Neural progenitor cell (in vitro differentiated cells): ENCODE measurements around the gene LKAAEAR1. TPM values are rescaled to one million over a fixed set of nuclear protein-coding genes. Genes with fewer than 3 reads are reported as not detected.

Source experiments
- DNase-seq: peaks from one replicate; pipeline ENCODE4 v3.0.0-alpha.2; 2016; ENCODE audit warnings: low spot score
- H2AFZ ChIP-seq: fragments of 200-600 bp; sonication (generic); replicated peaks from 2 replicates; pipeline ENCODE4 v1.6.1; 2016; ENCODE audit warnings: antibody characterized with exemption
- H3F3A ChIP-seq: fragments of 200-600 bp; sonication (generic); 2 replicates; pipeline ENCODE4 v1.6.1; 2016; ENCODE audit warnings: antibody characterized with exemption, low read depth
- H3K27ac ChIP-seq: fragments of 200-600 bp; sonication (generic); 2 replicates; pipeline ENCODE4 v1.5.1; 2016; ENCODE audit warnings: mild to moderate bottlenecking
- H3K27me3 ChIP-seq: fragments of 200-600 bp; sonication (generic); 2 replicates; pipeline ENCODE4 v1.6.1; 2016; ENCODE audit warnings: mild to moderate bottlenecking, moderate library complexity
- H3K36me3 ChIP-seq: fragments of 200-600 bp; sonication (generic); 2 replicates; pipeline ENCODE4 v1.5.1; 2016
- H3K4me1 ChIP-seq: fragments of 200-600 bp; sonication (generic); 2 replicates; pipeline ENCODE4 v1.6.1; 2016; ENCODE audit warnings: mixed run types
- H3K4me2 ChIP-seq: fragments of 200-600 bp; sonication (generic); 2 replicates; pipeline ENCODE4 v1.6.1; 2016
- H3K4me3 ChIP-seq: fragments of 200-600 bp; sonication (generic); 2 replicates; pipeline ENCODE4 v1.5.1; 2016
- H3K79me2 ChIP-seq: fragments of 200-600 bp; sonication (generic); 2 replicates; pipeline ENCODE4 v1.6.1; 2016; ENCODE audit warnings: low read depth
- H3K9ac ChIP-seq: fragments of 200-600 bp; sonication (generic); 2 replicates; pipeline ENCODE4 v1.6.1; 2016
- H3K9me3 ChIP-seq: fragments of 200-600 bp; sonication (generic); 2 replicates; pipeline ENCODE4 v1.5.1; 2016; ENCODE audit warnings: low read depth
- H4K20me1 ChIP-seq: fragments of 200-600 bp; sonication (generic); 2 replicates; pipeline ENCODE4 v1.6.1; 2016; ENCODE audit warnings: low read depth
- H3K27ac Mint-ChIP-seq: 3 replicates; pipeline ENCODE4 v1.8.0; 2021; ENCODE audit warnings: mixed read lengths
- H3K27me3 Mint-ChIP-seq: 2 replicates; pipeline ENCODE4 v1.8.0; 2022; ENCODE audit warnings: low read depth, mild to moderate bottlenecking, inconsistent platforms, moderate library complexity, mixed read lengths; ENCODE audit not compliant: insufficient read depth
- H3K36me3 Mint-ChIP-seq: 3 replicates; pipeline ENCODE4 v1.8.0; 2021; ENCODE audit warnings: mixed read lengths
- H3K4me1 Mint-ChIP-seq: 3 replicates; pipeline ENCODE4 v1.8.0; 2021; ENCODE audit warnings: mixed read lengths
- H3K4me3 Mint-ChIP-seq: 3 replicates; pipeline ENCODE4 v1.8.0; 2021; ENCODE audit warnings: mild to moderate bottlenecking, moderate library complexity, mixed read lengths
- H3K9me3 Mint-ChIP-seq: 3 replicates; pipeline ENCODE4 v1.8.0; 2020; ENCODE audit warnings: mixed read lengths
- EZH2 ChIP-seq: fragments of 200-600 bp; sonication (generic); IDR thresholded peaks from 2 replicates; pipeline ENCODE4 v1.6.1; 2017; ENCODE audit warnings: antibody characterized with exemption, mild to moderate bottlenecking, moderate library complexity
- EZH2phosphoT487 ChIP-seq: fragments of 200-600 bp; sonication (generic); IDR thresholded peaks from 2 replicates; pipeline ENCODE4 v1.6.1; 2017; ENCODE audit warnings: antibody characterized with exemption
- total RNA-seq: library from RNA; depleted of rRNA; stranded (reverse); fragments of >200 nt; gene quantifications from 2 replicates; pipeline ENCODE4 v1.2.3, GENCODE V29; 2015; ENCODE audit warnings: low replicate concordance
- TF ChIP-seq, protein P1 (sequence below): fragments of 200-600 bp; sonication (generic); IDR thresholded peaks from 2 replicates; pipeline ENCODE4 v1.5.1; 2017; ENCODE audit warnings: antibody characterized with exemption, mild to moderate bottlenecking

The LKAAEAR1 gene
- total RNA-seq, 1 donor from 2014 or later, result not detected

- no peaks in the 10 kb centered on the region for H3K36me3 ChIP-seq
- TF ChIP-seq, protein P1, sequence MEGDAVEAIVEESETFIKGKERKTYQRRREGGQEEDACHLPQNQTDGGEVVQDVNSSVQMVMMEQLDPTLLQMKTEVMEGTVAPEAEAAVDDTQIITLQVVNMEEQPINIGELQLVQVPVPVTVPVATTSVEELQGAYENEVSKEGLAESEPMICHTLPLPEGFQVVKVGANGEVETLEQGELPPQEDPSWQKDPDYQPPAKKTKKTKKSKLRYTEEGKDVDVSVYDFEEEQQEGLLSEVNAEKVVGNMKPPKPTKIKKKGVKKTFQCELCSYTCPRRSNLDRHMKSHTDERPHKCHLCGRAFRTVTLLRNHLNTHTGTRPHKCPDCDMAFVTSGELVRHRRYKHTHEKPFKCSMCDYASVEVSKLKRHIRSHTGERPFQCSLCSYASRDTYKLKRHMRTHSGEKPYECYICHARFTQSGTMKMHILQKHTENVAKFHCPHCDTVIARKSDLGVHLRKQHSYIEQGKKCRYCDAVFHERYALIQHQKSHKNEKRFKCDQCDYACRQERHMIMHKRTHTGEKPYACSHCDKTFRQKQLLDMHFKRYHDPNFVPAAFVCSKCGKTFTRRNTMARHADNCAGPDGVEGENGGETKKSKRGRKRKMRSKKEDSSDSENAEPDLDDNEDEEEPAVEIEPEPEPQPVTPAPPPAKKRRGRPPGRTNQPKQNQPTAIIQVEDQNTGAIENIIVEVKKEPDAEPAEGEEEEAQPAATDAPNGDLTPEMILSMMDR, result no peak
- TF ChIP-seq EZH2phosphoT487 (no peak), EZH2 (no peak)
- no peak overlapping the region for H3K4me3 ChIP-seq
- no peaks in the 10 kb centered on the region for H3F3A ChIP-seq
- H3K9me3 Mint-ChIP-seq, result no peaks in the 10 kb centered on the region
- H3K27me3 Mint-ChIP-seq, result peaks cover 4% of the 10 kb centered on the region
- no peak overlapping the region for H3K27ac ChIP-seq
- H3K79me2 ChIP-seq, result peaks cover 1% of the 10 kb centered on the region
- H3K4me1 Mint-ChIP-seq, result peaks cover 15% of the 10 kb centered on the region
- no peak overlapping the region for H3K27ac Mint-ChIP-seq
- no peak overlapping the region for H2AFZ ChIP-seq
- DNase-seq, result no peak
- H3K36me3 Mint-ChIP-seq, result no peaks in the 10 kb centered on the region
- no peaks in the 10 kb centered on the region for H3K27me3 ChIP-seq
- no peak overlapping the region for H3K4me3 Mint-ChIP-seq
- peaks cover 26% of the 10 kb centered on the region for H4K20me1 ChIP-seq
- H3K9me3 ChIP-seq, result no peaks in the 10 kb centered on the region
- H3K9ac ChIP-seq, result no peak overlapping the region
- H3K4me1 ChIP-seq, result peaks cover 1% of the 10 kb centered on the region
- H3K4me2 ChIP-seq, result no peak overlapping the region
Measured at GRCh38 chr20:64069209-64069613, 15.0 kb downstream of the LKAAEAR1 start.

DNA sequence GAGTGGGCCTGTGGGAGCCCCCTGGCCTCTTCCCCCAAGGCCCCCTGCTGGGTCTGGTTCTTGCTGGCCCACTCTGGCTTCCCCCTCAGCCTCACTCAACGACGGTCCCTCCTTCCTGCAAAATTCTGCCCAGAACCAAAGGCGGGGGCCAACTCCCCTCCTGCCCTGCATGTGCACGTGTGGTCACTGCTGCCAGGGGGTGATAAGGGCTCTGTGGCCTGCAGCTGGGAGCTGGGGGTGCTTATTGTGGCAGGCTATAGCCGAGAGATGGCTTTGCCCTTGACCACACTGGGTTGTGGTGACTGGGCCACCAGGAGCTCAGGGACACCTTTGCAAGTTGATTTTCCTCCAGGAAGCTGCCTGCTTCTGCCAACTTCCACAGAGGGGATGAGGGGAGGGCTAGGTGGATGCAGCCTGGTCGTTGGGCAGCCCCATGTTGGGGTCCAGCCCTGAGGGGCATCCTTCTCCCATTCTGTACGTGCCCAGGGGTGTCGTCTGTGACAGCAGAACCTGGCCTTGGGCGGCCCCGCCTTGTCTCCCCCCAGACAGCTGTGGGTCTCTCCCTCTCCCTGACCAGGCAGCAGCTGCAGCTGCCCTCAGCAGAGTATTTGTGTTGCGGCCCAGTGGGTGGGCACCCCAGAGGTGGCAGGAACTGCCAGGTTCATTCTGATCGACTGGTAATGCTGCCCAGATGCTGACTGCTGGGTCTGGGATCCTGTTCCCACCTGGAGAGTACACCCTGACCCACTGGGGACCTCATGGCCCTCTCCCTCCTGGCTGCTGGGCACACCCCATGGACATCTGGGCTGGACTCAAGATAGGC, 15.6 kb downstream of the LKAAEAR1 start:
- no peak overlapping the region for H3K4me3 Mint-ChIP-seq
- no peaks in the 10 kb centered on the region for H3K9me3 Mint-ChIP-seq
- H3K27me3 Mint-ChIP-seq, result peaks cover 4% of the 10 kb centered on the region

DNA sequence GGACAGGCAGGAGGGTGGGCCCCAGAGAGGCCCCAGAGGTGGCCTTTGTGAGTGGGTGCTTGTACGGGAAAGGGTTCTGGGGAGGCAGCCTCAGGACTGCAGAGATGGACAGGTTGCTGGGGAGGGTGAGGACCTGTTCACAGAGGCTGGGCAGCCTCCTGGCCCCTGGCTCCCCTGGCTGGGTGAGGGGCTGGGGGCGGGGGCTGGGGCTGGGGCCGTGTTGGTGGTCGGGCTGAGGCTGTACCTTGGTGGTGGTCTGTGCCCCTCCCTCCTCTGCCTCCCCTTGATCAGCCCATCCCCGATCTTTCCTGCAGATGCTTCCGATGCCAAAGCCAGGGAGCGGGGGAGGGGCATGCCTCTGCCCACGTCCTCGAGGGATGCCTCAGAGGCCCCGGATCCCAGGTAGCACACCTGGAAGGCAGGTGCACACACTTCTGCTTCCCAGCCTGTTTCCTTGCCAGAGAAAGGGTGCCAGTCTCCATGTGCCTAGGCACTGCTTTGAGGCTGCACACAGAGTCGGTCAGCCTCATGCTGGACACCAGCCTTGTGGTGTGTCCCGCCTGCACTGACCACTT, 16.4 kb downstream of the LKAAEAR1 start:
- no peaks in the 10 kb centered on the region for H3K27me3 ChIP-seq
- peaks cover 35% of the 10 kb centered on the region for H4K20me1 ChIP-seq
- no peaks in the 10 kb centered on the region for H3K9me3 ChIP-seq
- no peak for DNase-seq
- no peaks in the 10 kb centered on the region for H3K36me3 Mint-ChIP-seq
- H3K27ac ChIP-seq, result no peak overlapping the region
- no peak overlapping the region for H3K4me3 Mint-ChIP-seq
- H3K4me2 ChIP-seq, result no peak overlapping the region
- no peaks in the 10 kb centered on the region for H3K9me3 Mint-ChIP-seq
- TF ChIP-seq, protein P1, result no peak
- no peak for TF ChIP-seq EZH2phosphoT487
- TF ChIP-seq EZH2, result no peak
- H3K79me2 ChIP-seq, result peaks cover 9% of the 10 kb centered on the region
- H3K4me1 ChIP-seq, result peaks cover 7% of the 10 kb centered on the region
- no peaks in the 10 kb centered on the region for H3K36me3 ChIP-seq
- H3K4me1 Mint-ChIP-seq, result peaks cover 20% of the 10 kb centered on the region
- H2AFZ ChIP-seq, result no peak overlapping the region
- peaks cover 4% of the 10 kb centered on the region for H3F3A ChIP-seq
- H3K4me3 ChIP-seq, result no peak overlapping the region
- no peak overlapping the region for H3K9ac ChIP-seq
- peaks cover 4% of the 10 kb centered on the region for H3K27me3 Mint-ChIP-seq
- H3K27ac Mint-ChIP-seq, result no peak overlapping the region

More for the DNA sequence above, 15.6 kb downstream of the LKAAEAR1 start:
- Histone ChIP-seq H3K4me2 (no peak overlapping the region), H3K27ac (no peak overlapping the region), H3K9me3 (no peaks in the 10 kb centered on the region), H3K27me3 (no peaks in the 10 kb centered on the region), H3K79me2 (peaks cover 8% of the 10 kb centered on the region), H3K9ac (no peak overlapping the region), H2AFZ (no peak overlapping the region), H3K4me3 (no peak overlapping the region), H4K20me1 (peaks cover 32% of the 10 kb centered on the region), H3K4me1 (peaks cover 7% of the 10 kb centered on the region), H3K36me3 (no peaks in the 10 kb centered on the region), H3F3A (peaks cover 4% of the 10 kb centered on the region)
- Mint-ChIP-seq H3K4me1 (peaks cover 20% of the 10 kb centered on the region), H3K36me3 (no peaks in the 10 kb centered on the region), H3K27ac (no peak overlapping the region)
- no peak for DNase-seq
- TF ChIP-seq EZH2 (no peak), EZH2phosphoT487 (no peak)
- TF ChIP-seq, protein P1, result no peak
